Central memory CD4-positive, alpha-beta T cell (primary cell): ENCODE measurements around the gene CHRM5.

Experiments used
- DNase-seq: peaks from one replicate; pipeline ENCODE4 v3.0.0; 2022
- total RNA-seq, 3 experiments: gene quantifications; one replicate each; lab custom pipeline; 2026; lab: John Stamatoyannopoulos, UW

The CHRM5 gene
- total RNA-seq: 0 to 0.04 (median 0) reads per million in 3 experiments

GRCh38 chr15:33968224-33968623 lies at the start of gene CHRM5:
Gene CHRM5 (plus strand): TSS chr15:33968497. CDS start chr15:34062718, 94,221 bp downstream.
- DNase-seq: no peak

- DNase-seq: no peak
Observed at GRCh38 chr15:33923446-33923845, 44.9 kb upstream of the CHRM5 start.

- no peak for DNase-seq
Observed at GRCh38 chr15:33926260-33926659, 42.0 kb upstream of the CHRM5 start.

DNA sequence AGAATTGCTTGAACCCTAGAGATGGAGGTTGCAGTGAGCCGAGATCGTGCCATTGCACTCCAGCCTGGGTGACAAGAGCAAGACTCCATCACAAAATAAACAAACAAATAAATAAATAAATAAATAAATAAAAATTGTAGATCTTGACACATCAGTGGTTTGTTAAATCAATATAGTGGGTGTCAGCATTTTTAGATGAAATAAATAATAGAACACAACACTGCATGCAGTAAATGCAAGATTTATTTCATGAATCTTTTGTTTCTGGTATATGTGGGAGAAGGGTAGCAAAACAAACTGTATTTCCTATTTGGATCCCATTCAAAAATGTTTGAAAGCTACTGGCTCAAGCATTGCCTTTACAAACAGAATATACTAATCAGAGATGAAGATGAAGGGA lies 35.6 kb upstream of the CHRM5 start:
- DNase-seq: no peak

DNA sequence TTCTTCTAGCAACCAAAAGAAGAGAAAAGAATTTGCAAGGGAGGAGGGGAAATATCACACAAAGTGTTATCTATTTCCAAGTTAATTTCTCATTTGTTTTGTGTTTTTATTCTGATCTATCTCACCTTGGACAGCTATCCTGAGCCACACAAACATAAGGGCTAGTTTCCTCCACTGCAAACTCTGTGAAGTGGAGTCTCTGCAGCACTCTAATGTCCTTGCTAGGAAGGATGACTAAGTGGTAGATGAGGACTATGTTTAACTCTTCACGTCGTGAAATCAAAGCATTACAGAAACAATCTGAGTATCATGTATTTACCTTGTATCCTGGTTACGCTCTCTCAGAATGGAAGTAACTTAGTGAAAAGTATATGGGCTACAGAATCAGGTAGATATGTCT lies 33.9 kb upstream of the CHRM5 start:
- no peak for DNase-seq

DNA sequence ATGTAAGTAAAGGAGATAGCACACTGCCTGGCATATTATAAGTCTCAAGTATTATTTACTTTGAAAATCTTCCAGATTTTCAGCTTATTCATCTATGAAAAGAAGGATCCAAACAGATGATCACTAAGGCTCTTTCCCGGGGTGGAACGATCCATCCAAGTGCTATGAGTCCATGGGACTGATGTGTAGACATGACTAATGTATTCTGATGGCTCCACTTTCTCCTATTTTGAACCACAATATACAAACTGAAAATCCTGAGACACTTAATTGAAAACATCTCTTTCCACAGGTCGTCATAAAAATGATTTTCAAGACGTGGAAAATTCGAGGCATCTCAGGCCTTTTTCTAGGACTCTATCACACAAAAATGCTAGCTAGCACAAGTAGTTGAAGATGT lies 33.4 kb upstream of the CHRM5 start:
- DNase-seq: no peak

DNA sequence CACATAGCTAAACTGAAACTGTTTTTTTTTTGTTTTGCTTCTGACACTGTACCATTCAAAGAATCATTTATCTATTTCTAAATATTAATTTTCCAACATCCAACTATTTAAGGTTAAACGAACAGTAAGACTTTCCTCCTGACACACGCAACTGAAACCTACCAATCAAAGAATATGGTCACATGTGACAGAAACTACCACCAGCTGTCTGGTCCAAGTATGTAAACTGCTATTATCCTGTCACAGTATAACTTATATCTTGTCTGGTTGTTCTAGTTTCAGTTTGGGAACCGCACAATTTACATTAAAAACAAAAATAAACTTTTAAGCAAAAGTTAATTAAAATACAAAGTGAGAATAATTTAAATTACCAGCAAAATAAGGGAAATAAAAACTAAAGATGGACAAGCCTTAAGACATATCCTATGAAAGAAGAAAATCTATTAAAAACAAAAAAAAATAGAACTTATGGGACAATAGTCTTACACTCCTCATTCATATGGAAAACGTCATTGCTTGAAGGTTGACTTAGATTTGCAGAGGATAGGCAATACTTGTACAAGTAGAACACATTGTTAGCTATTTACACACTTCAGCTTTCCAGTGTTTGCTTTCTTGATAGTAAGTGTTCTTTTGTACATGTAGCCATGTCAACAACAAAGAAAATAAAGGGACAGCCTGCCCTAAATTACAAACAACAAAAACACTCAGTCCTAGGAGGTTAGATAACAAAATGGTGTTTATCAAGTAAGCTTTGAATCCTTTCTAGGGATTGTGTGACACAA lies 26.8 kb upstream of the CHRM5 start:
- no peak for DNase-seq

GRCh38 chr15:33946152-33946551 lies 22.1 kb upstream of the CHRM5 start:
- DNase-seq: no peak

- DNase-seq: no peak
Observed at GRCh38 chr15:33955945-33956344, 12.4 kb upstream of the CHRM5 start.

DNA sequence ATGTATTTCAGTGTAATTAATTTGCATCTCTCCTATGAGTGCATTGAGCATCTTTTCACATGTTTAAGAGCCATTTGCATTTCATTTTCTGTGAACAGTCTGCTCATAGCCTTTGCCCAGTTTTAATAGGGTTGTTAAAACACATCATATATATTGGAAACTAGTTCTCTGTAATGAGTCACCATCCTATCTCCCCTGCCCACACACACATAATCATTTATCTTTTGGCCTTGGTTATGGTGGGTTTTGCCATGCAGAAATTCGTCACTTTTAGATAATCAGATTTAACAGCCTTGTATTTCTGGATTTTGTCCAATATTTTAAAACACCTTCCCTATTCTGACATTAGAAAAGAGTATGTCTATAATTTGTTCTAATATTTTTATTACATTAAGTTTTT lies 11.9 kb upstream of the CHRM5 start:
- DNase-seq: no peak

- no peak for DNase-seq
Observed at GRCh38 chr15:33959844-33960548, 8.3 kb upstream of the CHRM5 start.

DNA sequence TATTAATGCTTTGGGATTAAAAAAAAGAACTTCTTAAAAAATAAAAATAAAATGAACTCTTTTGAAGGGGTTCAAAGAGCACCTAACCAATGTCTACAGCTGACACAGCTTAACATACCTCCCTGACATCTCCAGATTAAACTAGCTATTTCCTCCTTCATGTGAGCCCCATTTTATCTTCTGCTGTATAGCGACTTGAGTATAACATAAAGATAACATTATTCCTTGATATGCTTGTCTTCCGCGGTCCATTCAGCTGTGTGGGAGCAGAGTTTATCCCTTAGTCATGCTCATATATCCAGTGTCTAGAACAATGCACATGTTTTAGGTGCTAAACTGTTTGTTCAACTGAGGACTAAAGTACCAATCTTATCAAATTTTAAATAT lies 7.8 kb upstream of the CHRM5 start:
- DNase-seq: no peak

DNA sequence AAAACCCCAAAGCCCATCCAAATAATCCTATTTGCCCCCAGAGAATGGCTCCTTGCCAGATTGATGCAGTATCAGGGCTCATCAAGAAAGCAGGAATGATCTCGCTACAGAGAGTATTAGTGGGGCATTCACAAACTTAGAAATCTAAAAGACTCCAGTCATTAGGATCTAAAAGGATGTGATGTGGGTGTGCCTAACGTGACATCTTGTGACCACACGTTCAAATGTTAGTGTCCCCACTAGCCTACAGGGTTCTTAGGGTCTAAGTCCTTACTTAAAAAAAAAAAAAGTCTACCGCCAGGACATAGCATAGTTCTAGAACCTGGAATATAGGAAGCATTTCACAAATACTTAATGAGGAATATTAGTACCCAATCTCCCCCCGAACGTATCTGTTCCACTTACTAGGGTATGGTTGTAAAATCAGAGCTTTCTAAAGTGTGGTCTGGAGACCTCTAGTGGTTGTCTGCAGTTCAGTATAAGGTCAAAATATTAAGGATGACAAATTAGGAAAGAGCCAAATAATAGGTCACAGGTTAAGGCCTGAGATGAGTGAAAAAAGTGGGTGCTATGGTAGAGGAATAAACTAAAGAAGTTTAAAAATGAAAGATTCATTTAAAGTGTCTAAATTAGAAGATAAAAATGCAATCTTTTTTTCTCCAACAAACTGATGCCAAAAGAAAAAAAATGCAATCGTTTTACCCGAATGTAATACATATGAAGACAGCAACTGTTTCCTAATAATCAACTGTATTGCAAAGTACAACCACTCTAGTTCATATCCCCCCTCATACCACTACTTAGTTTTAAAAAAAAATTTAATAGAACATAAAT lies 4.2 kb upstream of the CHRM5 start:
- no peak for DNase-seq

DNA sequence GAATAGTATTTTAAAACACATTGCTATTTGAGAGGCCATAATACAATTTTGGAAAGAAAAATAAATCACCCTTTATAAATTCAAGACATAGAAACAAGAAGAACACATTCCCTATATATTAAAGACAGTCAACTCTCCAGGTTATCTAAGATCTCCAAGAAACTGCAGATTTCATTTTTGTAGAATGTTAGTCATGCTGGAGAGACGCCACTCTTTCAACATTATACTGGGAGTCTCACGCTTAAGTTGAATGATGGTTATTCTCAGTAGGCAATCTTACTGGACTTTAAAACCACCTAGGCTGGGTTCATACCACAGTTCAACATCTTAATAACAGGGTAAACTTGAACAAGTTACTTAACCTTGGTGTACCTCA lies 3.6 kb upstream of the CHRM5 start:
- no peak for DNase-seq

- DNase-seq: no peak
Observed at GRCh38 chr15:33968821-33969220, 524 bp downstream of the CHRM5 start.

- no peak for DNase-seq
Observed at GRCh38 chr15:33971811-33972210, 3.5 kb downstream of the CHRM5 start.

- DNase-seq: no peak
Observed at GRCh38 chr15:33975022-33975565, 6.8 kb downstream of the CHRM5 start.

GRCh38 chr15:33980159-33980558 lies 11.9 kb downstream of the CHRM5 start:
- no peak for DNase-seq

DNA sequence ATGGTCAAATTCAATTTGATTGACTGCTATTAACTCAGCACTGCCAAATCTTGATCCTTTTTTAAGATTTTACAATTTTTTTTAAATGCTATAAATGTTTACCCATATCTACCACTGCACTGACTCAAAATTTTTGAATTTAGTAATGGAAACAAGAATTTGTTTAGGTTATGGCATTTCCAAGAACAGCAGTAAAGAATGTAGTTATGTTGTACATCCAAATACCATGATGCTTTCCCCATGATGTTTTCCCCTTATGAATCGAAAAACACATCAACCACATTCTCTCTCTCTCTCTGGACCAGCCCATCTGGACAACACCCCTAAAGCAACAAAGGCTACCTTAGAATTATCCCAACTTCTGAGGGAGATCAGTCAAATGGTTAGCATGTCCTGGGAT lies 14.2 kb downstream of the CHRM5 start:
- DNase-seq: no peak

DNA sequence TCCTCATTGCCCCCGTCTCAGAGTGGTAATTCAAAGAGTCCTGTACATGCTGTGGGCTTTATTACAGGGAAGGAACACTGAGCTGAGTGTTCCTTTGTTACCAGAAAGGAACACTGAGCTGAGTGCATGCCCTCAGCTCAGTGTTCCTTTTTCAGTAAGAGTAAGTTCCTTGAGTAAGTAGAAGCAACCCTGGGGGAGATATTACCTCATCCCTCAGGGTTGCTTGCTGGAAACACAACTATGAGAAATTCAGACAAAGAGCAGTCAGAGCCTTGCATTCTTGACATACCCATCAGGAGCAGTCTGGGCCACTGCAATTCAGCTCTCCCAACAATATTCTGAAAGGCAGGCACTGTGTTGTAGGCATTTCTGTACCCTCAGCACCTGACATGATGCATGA lies 17.0 kb downstream of the CHRM5 start:
- no peak for DNase-seq

GRCh38 chr15:33985751-33986150 lies 17.5 kb downstream of the CHRM5 start:
- no peak for DNase-seq

GRCh38 chr15:33987444-33987843 lies 19.1 kb downstream of the CHRM5 start:
- DNase-seq: no peak

- DNase-seq: no peak
Observed at GRCh38 chr15:33988384-33988783, 20.1 kb downstream of the CHRM5 start.
